Left ventricle myocardium inferior (tissue), 1 donor: Measurements from ENCODE around the gene PTPRN2. TPM values are rescaled to one million over a fixed set of nuclear protein-coding genes. Genes with fewer than 3 reads are reported as not detected.

Experiments used
- DNase-seq: peaks from one replicate; pipeline ENCODE4 v3.0.0-alpha.2; 2020
- H3K27ac ChIP-seq: fragments of 200-600 bp; replicated peaks from 2 replicates; pipeline ENCODE4 v1.8.0; 2021
- H3K27me3 ChIP-seq: fragments of 200-600 bp; 2 replicates; pipeline ENCODE4 v1.8.0; 2021; ENCODE audit warnings: low read depth
- H3K36me3 ChIP-seq: fragments of 200-600 bp; 2 replicates; pipeline ENCODE4 v1.8.0; 2021
- H3K4me1 ChIP-seq: fragments of 200-600 bp; 2 replicates; pipeline ENCODE4 v1.8.0; 2021
- H3K4me3 ChIP-seq: fragments of 200-600 bp; 2 replicates; pipeline ENCODE4 v1.8.0; 2021; ENCODE audit warnings: mild to moderate bottlenecking, moderate library complexity
- H3K9me3 ChIP-seq: fragments of 200-600 bp; replicated peaks from 2 replicates; pipeline ENCODE4 v1.8.0; 2021
- CTCF ChIP-seq: fragments of 200-600 bp; IDR thresholded peaks from 2 replicates; pipeline ENCODE4 v1.8.0; 2021; ENCODE audit warnings: antibody characterized with exemption, mild to moderate bottlenecking, borderline replicate concordance
- intact Hi-C: fragments of 100-400 bp; cut with micrococcal nuclease; formaldehyde crosslinking; loops from one replicate; pipeline ENCODE4 v1.11.0; 2022
- total RNA-seq: library from RNA; stranded (reverse); fragmentation: NEBNext Ultra II Directional; extraction: Animal tissue kit (Norgen Biotek cat#: 25700); gene quantifications from one replicate; pipeline ENCODE4 v1.2.1, GENCODE V29; 2021
- donor health status: DM: no; HTN: yes; CAD: no; lungs with severe emphysema.

PTPRN2 gene
- total RNA-seq, 1 donor from 2014 or later, result 1.3 TPM

GRCh38 chr7:157568106-157568769 lies 1019.4 kb downstream of the PTPRN2 start:
- Histone ChIP-seq H3K36me3 (no peaks in the 10 kb centered on the region), H3K27ac (peak overlapping the region; percentile 63), H3K4me1 (peaks cover 23% of the 10 kb centered on the region), H3K9me3 (no peaks in the 10 kb centered on the region), H3K27me3 (peaks cover 38% of the 10 kb centered on the region), H3K4me3 (peak overlapping the region; percentile 71)
- no peak for TF ChIP-seq CTCF
- no peak for DNase-seq
- intact Hi-C loops, result no loop called here

GRCh38 chr7:157567666-157568065 lies 1020.0 kb downstream of the PTPRN2 start:
- Histone ChIP-seq H3K4me1 (peaks cover 23% of the 10 kb centered on the region), H3K9me3 (no peaks in the 10 kb centered on the region), H3K36me3 (no peaks in the 10 kb centered on the region), H3K4me3 (peak overlapping the region; percentile 71), H3K27me3 (peaks cover 34% of the 10 kb centered on the region), H3K27ac (no peak overlapping the region)
- no peak for DNase-seq
- TF ChIP-seq CTCF, result no peak
- intact Hi-C loops, result no loop called here

- no peak overlapping the region for H3K4me3 ChIP-seq
- DNase-seq, result no peak
- peaks cover 23% of the 10 kb centered on the region for H3K4me1 ChIP-seq
- H3K36me3 ChIP-seq, result no peaks in the 10 kb centered on the region
- intact Hi-C loops, result no loop called here
- peaks cover 31% of the 10 kb centered on the region for H3K27me3 ChIP-seq
- no peaks in the 10 kb centered on the region for H3K9me3 ChIP-seq
- no peak overlapping the region for H3K27ac ChIP-seq
- no peak for TF ChIP-seq CTCF
These were observed 1021.0 kb downstream of the PTPRN2 start for GRCh38 chr7:157566631-157567006.

DNA sequence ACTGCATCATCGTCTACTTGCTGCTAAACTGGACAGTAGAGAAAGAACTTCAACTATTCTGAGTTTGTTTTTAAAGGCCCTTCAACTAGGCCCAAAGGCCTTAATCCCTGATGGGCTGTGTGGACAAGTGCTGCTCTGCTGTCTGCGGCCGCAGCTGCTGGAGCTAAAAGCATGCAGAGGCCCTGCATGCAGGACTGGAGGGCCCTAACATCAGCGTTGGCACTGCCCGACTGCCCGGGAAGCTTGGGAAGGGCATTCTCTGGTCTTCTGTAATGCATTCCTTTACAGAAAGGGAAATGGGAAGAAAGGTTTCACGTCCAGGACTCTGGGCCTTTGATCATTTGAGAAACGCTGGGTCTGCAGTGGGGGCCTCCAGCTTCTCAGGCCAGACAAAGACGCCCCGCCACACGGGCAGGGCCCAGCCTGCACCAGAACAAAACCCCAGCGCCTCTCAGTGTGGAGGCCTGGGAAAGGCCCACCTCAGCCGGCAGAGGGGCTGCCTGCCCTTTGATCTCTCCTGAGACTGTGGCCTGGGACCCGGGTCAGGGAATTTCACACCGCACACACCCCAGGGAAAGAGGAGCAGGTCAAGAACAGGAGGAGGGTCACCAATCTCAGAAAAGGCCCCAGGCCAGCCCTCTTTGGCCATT lies 1021.5 kb downstream of the PTPRN2 start:
- Histone ChIP-seq H3K27me3 (peaks cover 31% of the 10 kb centered on the region), H3K4me3 (no peak overlapping the region), H3K36me3 (no peaks in the 10 kb centered on the region), H3K27ac (no peak overlapping the region), H3K4me1 (peaks cover 23% of the 10 kb centered on the region), H3K9me3 (no peaks in the 10 kb centered on the region)
- TF ChIP-seq CTCF, result no peak
- intact Hi-C loops, result no loop called here
- DNase-seq, result no peak

DNA sequence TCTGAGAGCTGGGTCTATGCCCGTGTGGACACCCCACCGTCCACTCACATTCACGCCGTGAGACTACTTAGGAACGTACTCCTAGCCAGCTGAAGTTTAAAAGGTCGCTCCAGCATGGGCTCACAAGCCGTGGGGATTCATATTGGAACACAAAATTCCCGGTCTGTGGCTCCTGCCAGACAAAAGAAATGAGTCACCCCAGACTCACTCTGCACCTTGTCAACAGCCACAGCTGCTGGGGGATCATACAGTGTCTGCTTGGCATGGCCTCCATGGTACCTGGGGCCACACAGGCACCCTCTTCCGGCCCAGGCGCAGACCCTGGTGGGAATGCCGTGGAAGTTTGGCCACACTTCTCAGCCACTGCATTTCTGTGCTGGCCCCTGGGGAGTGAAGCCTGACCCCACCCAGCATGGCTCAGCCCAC lies 1022.4 kb downstream of the PTPRN2 start:
- H3K4me1 ChIP-seq, result peaks cover 23% of the 10 kb centered on the region
- H3K27ac ChIP-seq, result no peak overlapping the region
- no peaks in the 10 kb centered on the region for H3K36me3 ChIP-seq
- intact Hi-C loops, result no loop called here
- no peak for TF ChIP-seq CTCF
- no peak overlapping the region for H3K4me3 ChIP-seq
- no peak for DNase-seq
- H3K9me3 ChIP-seq, result no peaks in the 10 kb centered on the region
- peaks cover 25% of the 10 kb centered on the region for H3K27me3 ChIP-seq
